IMR-90 (cell line): Measurements from ENCODE around the gene TNRC6C. TPM values are rescaled to one million over a fixed set of nuclear protein-coding genes. Genes with fewer than 3 reads are reported as not detected.

Source experiments
- ATAC-seq: fragments of 200-7000 bp; cut with Tn5 transposase; 2 replicates; pipeline ENCODE4 v1.9.1; 2020; ENCODE audit warnings: low read depth, mild to moderate bottlenecking, moderate library complexity
- BruUV-seq: library from RNA; stranded (reverse); fragments of 400-500 nt; replicated peaks from 2 replicates; lab custom pipeline; 2021; lab: Mats Ljungman, UMichigan
- CTCF ChIA-PET: fragments of 300-600 bp; formaldehyde crosslinking; extraction: SDS; loops from one replicate; lab custom pipeline; 2021; ENCODE audit warnings: antibody characterized with exemption; lab: Yijun Ruan, JAX
- POLR2A ChIA-PET: fragments of 300-600 bp; sonication (Branson Sonifier 250); formaldehyde crosslinking; loops from one replicate; lab custom pipeline; 2022; ENCODE audit warnings: antibody characterized with exemption; ENCODE audit not compliant: unreplicated experiment; lab: Charles Lee
- DNase-seq: peaks from one replicate; pipeline ENCODE4 v3.0.0; 2013
- H2AFZ ChIP-seq: replicated peaks from 2 replicates; pipeline ENCODE3; 2013; ENCODE audit warnings: low read length, mild to moderate bottlenecking; ENCODE audit not compliant: poor library complexity
- H2AK5ac ChIP-seq: 2 replicates; pipeline ENCODE4 v1.6.1; 2013; ENCODE audit warnings: low read depth, low read length, inconsistent platforms
- H2AK9ac ChIP-seq: replicated peaks from 2 replicates; pipeline ENCODE3; 2013; ENCODE audit warnings: mild to moderate bottlenecking, low read depth, low read length, moderate library complexity; ENCODE audit not compliant: poor library complexity
- H2BK120ac ChIP-seq: 2 replicates; pipeline ENCODE4 v1.6.1; 2013; ENCODE audit warnings: low read depth, low read length, inconsistent platforms
- H2BK15ac ChIP-seq: 3 replicates; pipeline ENCODE4 v1.6.1; 2013; ENCODE audit warnings: low read depth, low read length, inconsistent platforms
- H2BK20ac ChIP-seq: 2 replicates; pipeline ENCODE4 v1.6.1; 2013; ENCODE audit warnings: low read depth, mild to moderate bottlenecking, inconsistent platforms, low read length, moderate library complexity
- H2BK5ac ChIP-seq: 2 replicates; pipeline ENCODE4 v1.6.1; 2013; ENCODE audit warnings: mild to moderate bottlenecking, low read depth, low read length, inconsistent platforms; ENCODE audit not compliant: poor library complexity, severe bottlenecking
- H3K14ac ChIP-seq: replicated peaks from 2 replicates; pipeline ENCODE4 v1.6.1; 2013; ENCODE audit warnings: low read depth, low read length, inconsistent platforms
- H3K18ac ChIP-seq: 2 replicates; pipeline ENCODE4 v1.6.1; 2013; ENCODE audit warnings: low read depth, low read length, control low read depth
- H3K23ac ChIP-seq: 2 replicates; pipeline ENCODE4 v1.6.1; 2013; ENCODE audit warnings: low read depth, low read length, inconsistent platforms
- H3K27ac ChIP-seq: 2 replicates; pipeline ENCODE4 v1.5.1; 2013; ENCODE audit warnings: mild to moderate bottlenecking, control low read depth, low read length; ENCODE audit not compliant: insufficient read depth
- H3K27me3 ChIP-seq: 2 replicates; pipeline ENCODE4 v1.6.1; 2013; ENCODE audit warnings: low read length; ENCODE audit not compliant: control insufficient read depth, insufficient read depth
- H3K36me3 ChIP-seq: 2 replicates; pipeline ENCODE4 v1.6.1; 2013; ENCODE audit warnings: low read length, mixed read lengths; ENCODE audit not compliant: control insufficient read depth, insufficient read depth
- H3K4ac ChIP-seq: 2 replicates; pipeline ENCODE4 v1.6.1; 2013; ENCODE audit warnings: low read depth, low read length, inconsistent platforms
- H3K4me1 ChIP-seq: 2 replicates; pipeline ENCODE4 v1.6.1; 2013; ENCODE audit warnings: low read length, mixed read lengths; ENCODE audit not compliant: control insufficient read depth, insufficient read depth
- H3K4me2 ChIP-seq: 2 replicates; pipeline ENCODE4 v1.6.1; 2013; ENCODE audit warnings: low read depth, mild to moderate bottlenecking, control low read depth, low read length, moderate library complexity
- H3K4me3 ChIP-seq: 2 replicates; pipeline ENCODE4 v1.5.1; 2013; ENCODE audit warnings: low read depth, mild to moderate bottlenecking, control low read depth, low read length, moderate library complexity; ENCODE audit not compliant: insufficient read depth
- H3K56ac ChIP-seq: 2 replicates; pipeline ENCODE4 v1.6.1; 2013; ENCODE audit warnings: low read length, inconsistent platforms; ENCODE audit not compliant: insufficient read depth; ENCODE audit errors: extremely low read depth
- H3K79me1 ChIP-seq, 2 experiments: 2 replicates each; pipeline ENCODE4 v1.6.1; 2013; ENCODE audit warnings: low read length in 2 of 2, inconsistent platforms in 1 of 2, low read depth in 1 of 2
- H3K9ac ChIP-seq: 2 replicates; pipeline ENCODE4 v1.6.1; 2013; ENCODE audit warnings: low read depth, low read length, control low read depth
- H3K9me1 ChIP-seq: 2 replicates; pipeline ENCODE4 v1.6.1; 2013; ENCODE audit warnings: low read length, inconsistent platforms; ENCODE audit not compliant: insufficient read depth
- H3K9me3 ChIP-seq: 2 replicates; pipeline ENCODE4 v1.6.1; 2013; ENCODE audit warnings: low read length; ENCODE audit not compliant: control insufficient read depth, insufficient read depth
- H4K20me1 ChIP-seq: 2 replicates; pipeline ENCODE4 v1.6.1; 2013; ENCODE audit warnings: low read length, inconsistent platforms; ENCODE audit not compliant: insufficient read depth
- H4K5ac ChIP-seq: 2 replicates; pipeline ENCODE4 v1.6.1; 2013; ENCODE audit warnings: mild to moderate bottlenecking, low read depth, low read length, control low read depth
- H4K8ac ChIP-seq, 2 experiments: 2 replicates each; pipeline ENCODE4 v1.6.1; 2013; ENCODE audit warnings: low read depth in 2 of 2, low read length in 2 of 2, control low read depth in 1 of 2, inconsistent platforms in 1 of 2
- H4K91ac ChIP-seq: 2 replicates; pipeline ENCODE4 v1.6.1; 2013; ENCODE audit warnings: low read depth, low read length, inconsistent platforms; ENCODE audit not compliant: insufficient read depth
- BHLHE40 ChIP-seq: fragments of 150-350 bp; IDR thresholded peaks from 2 replicates; pipeline ENCODE4 v1.6.1; 2016; ENCODE audit warnings: mild to moderate bottlenecking, low read depth, low read length
- CEBPB ChIP-seq: IDR thresholded peaks from 2 replicates; pipeline ENCODE4 v1.6.1; 2012; ENCODE audit warnings: low read depth, low read length, improper control_type of control experiment
- CHD1 ChIP-seq: IDR thresholded peaks from 2 replicates; pipeline ENCODE4 v1.6.1; 2012; ENCODE audit warnings: low read depth, low read length, improper control_type of control experiment
- ELK1 ChIP-seq: fragments of 150-350 bp; IDR thresholded peaks from 2 replicates; pipeline ENCODE4 v1.6.1; 2016; ENCODE audit warnings: low read depth, mild to moderate bottlenecking, low read length, moderate library complexity, borderline replicate concordance
- FOS ChIP-seq: fragments of 150-350 bp; IDR thresholded peaks from 2 replicates; pipeline ENCODE4 v1.6.1; 2016; ENCODE audit warnings: low read depth, low read length
- MAFK ChIP-seq: IDR thresholded peaks from 2 replicates; pipeline ENCODE4 v1.6.1; 2012; ENCODE audit warnings: low read depth, low read length, improper control_type of control experiment
- MAZ ChIP-seq: IDR thresholded peaks from 2 replicates; pipeline ENCODE4 v1.6.1; 2012; ENCODE audit warnings: low read depth, mild to moderate bottlenecking, low read length, improper control_type of control experiment, moderate library complexity, borderline replicate concordance
- MXI1 ChIP-seq: IDR thresholded peaks from 2 replicates; pipeline ENCODE4 v1.6.1; 2012; ENCODE audit warnings: low read depth, mild to moderate bottlenecking, low read length, moderate library complexity, borderline replicate concordance
- NFE2L2 ChIP-seq: fragments of 150-350 bp; IDR thresholded peaks from 2 replicates; pipeline ENCODE4 v1.6.1; 2016; ENCODE audit warnings: low read depth, mild to moderate bottlenecking, low read length
- POLR2A ChIP-seq: IDR thresholded peaks from 2 replicates; pipeline ENCODE4 v1.6.1; 2012; ENCODE audit warnings: mild to moderate bottlenecking, low read depth, low read length
- RAD21 ChIP-seq: IDR thresholded peaks from 2 replicates; pipeline ENCODE4 v1.6.1; 2012; ENCODE audit warnings: low read length, improper control_type of control experiment
- RCOR1 ChIP-seq: IDR thresholded peaks from 2 replicates; pipeline ENCODE4 v1.6.1; 2012; ENCODE audit warnings: mild to moderate bottlenecking, low read length, improper control_type of control experiment; ENCODE audit not compliant: insufficient replicate concordance
- RFX5 ChIP-seq: IDR thresholded peaks from 2 replicates; pipeline ENCODE4 v1.8.0; 2012; ENCODE audit warnings: low read depth, mild to moderate bottlenecking, low read length, moderate library complexity
- SMC3 ChIP-seq: fragments of 150-350 bp; IDR thresholded peaks from 2 replicates; pipeline ENCODE4 v1.6.1; 2016; ENCODE audit warnings: low read depth, mild to moderate bottlenecking, antibody characterized with exemption, low read length, moderate library complexity
- WGBS, 2 experiments: methylation state at CpG; one replicate each; pipeline versions ENCODE4 v1.1.5 to v1.1.7; 2013; ENCODE audit warnings: missing lambda C conversion rate in 2 of 2; ENCODE audit not compliant: insufficient read length in 1 of 2; ENCODE audit errors: extremely low coverage in 2 of 2; 5-methylcytosine and 5-hydroxymethylcytosine counted together
- dilution Hi-C: fragments of 300-500 bp; cut with HindIII; formaldehyde crosslinking; loops from one replicate; pipeline ENCODE4 v1.14.3; 2018; ENCODE audit warnings: low sequenced_read_pairs; ENCODE audit not compliant: unreplicated experiment
- in situ Hi-C: fragments of 300-500 bp; cut with MboI; formaldehyde crosslinking; loops from 3 replicates; pipeline ENCODE4 v1.14.3; 2019; ENCODE audit warnings: low sequenced_read_pairs, inconsistent platforms, mixed read lengths
- intact Hi-C: fragments of 100-400 bp; cut with micrococcal nuclease; formaldehyde crosslinking; loops from 2 replicates; pipeline ENCODE4 v1.10.0; 2022
- polyA plus RNA-seq, 3 experiments: library from polyadenylated mRNA; depleted of rRNA; stranded (reverse); fragments of >200 nt; gene quantifications; 2 replicates each; pipeline ENCODE4 v1.2.3, GENCODE V29; 2012; ENCODE audit warnings: low replicate concordance in 1 of 3
- total RNA-seq: library from RNA; depleted of rRNA; stranded (reverse); fragments of >200 nt; gene quantifications from 2 replicates; pipeline ENCODE4 v1.2.3, GENCODE V29; 2012
- TF ChIP-seq, protein P1 (sequence below): conservative IDR thresholded peaks from 2 replicates; pipeline ENCODE4 v1.5.1; 2012; ENCODE audit warnings: mild to moderate bottlenecking, low read depth, low read length, improper control_type of control experiment
- TF ChIP-seq, protein P2 (sequence below): fragments of 150-350 bp; IDR thresholded peaks from 2 replicates; pipeline ENCODE4 v1.6.1; 2017; ENCODE audit warnings: mild to moderate bottlenecking, antibody characterized with exemption, low read length, low read depth

TNRC6C gene
- total and polyA plus RNA-seq, 2 of the 4 experiments (the other 2 are of a cell fraction): 1.6 to 2.7 TPM

DNA sequence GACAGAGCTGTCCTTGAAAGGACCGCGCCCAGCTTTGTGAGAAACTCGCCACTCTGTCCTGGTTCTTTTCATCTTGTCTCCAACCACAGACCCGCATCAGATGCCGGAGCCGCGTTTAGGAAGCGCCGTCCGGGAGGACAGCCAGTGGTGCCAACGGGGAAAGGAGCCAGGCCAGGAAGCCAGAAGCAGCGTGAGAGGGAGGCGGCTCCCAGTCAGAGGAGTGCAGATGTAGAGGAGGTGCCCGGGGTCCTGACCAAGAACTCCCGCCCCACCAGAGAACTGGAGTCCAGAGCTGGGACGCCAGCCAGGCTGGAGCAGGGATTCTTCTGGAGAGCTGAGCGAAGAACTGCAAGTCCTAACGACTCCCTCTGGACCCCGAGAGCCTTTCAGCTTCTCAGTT lies 49.3 kb upstream of the TNRC6C start:
- ATAC-seq (no peak), DNase-seq (no peak)
- 39% methylated on average over 4 of the region's 19 CpGs; no CpG with 5 or more reads in 1 of the 2 experiments for WGBS, 2 experiments
- H2BK5ac ChIP-seq: no peak overlapping the region
- no peak overlapping the region for H3K56ac ChIP-seq
- no peak overlapping the region for H3K23ac ChIP-seq
- intact Hi-C loops (no loop called here), dilution Hi-C loops (no loop called here), in situ Hi-C loops (no loop called here)
- BruUV-seq: no TSS peak
- H3K4me1 ChIP-seq: no peaks in the 10 kb centered on the region
- no peak overlapping the region for H3K18ac ChIP-seq
- H3K27ac ChIP-seq: no peak overlapping the region
- no peaks in the 10 kb centered on the region for H4K20me1 ChIP-seq
- H3K9ac ChIP-seq: no peak overlapping the region
- H2BK15ac ChIP-seq: no peak overlapping the region
- no peak overlapping the region for H2AK5ac ChIP-seq
- H4K5ac ChIP-seq: no peak overlapping the region
- no peak for TF ChIP-seq SMC3
- TF ChIP-seq, protein P1, sequence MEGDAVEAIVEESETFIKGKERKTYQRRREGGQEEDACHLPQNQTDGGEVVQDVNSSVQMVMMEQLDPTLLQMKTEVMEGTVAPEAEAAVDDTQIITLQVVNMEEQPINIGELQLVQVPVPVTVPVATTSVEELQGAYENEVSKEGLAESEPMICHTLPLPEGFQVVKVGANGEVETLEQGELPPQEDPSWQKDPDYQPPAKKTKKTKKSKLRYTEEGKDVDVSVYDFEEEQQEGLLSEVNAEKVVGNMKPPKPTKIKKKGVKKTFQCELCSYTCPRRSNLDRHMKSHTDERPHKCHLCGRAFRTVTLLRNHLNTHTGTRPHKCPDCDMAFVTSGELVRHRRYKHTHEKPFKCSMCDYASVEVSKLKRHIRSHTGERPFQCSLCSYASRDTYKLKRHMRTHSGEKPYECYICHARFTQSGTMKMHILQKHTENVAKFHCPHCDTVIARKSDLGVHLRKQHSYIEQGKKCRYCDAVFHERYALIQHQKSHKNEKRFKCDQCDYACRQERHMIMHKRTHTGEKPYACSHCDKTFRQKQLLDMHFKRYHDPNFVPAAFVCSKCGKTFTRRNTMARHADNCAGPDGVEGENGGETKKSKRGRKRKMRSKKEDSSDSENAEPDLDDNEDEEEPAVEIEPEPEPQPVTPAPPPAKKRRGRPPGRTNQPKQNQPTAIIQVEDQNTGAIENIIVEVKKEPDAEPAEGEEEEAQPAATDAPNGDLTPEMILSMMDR: no peak
- TF ChIP-seq BHLHE40: no peak
- TF ChIP-seq ELK1: no peak
- TF ChIP-seq RFX5: no peak
- no peak for TF ChIP-seq FOS
- TF ChIP-seq, protein P2, sequence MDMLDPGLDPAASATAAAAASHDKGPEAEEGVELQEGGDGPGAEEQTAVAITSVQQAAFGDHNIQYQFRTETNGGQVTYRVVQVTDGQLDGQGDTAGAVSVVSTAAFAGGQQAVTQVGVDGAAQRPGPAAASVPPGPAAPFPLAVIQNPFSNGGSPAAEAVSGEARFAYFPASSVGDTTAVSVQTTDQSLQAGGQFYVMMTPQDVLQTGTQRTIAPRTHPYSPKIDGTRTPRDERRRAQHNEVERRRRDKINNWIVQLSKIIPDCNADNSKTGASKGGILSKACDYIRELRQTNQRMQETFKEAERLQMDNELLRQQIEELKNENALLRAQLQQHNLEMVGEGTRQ: no peak
- no peak for TF ChIP-seq MAFK
- TF ChIP-seq RAD21: no peak
- no peak for TF ChIP-seq MAZ
- TF ChIP-seq CEBPB: no peak
- no peak for TF ChIP-seq NFE2L2
- no peak for TF ChIP-seq POLR2A
- TF ChIP-seq RCOR1: no peak
- TF ChIP-seq MXI1: no peak
- no peak for TF ChIP-seq CHD1
- no peak overlapping the region for H2AFZ ChIP-seq
- H3K4me3 ChIP-seq: no peak overlapping the region
- no peak overlapping the region for H3K14ac ChIP-seq
- POLR2A ChIA-PET: no interaction called here
- no peak overlapping the region for H4K91ac ChIP-seq
- no peaks in the 10 kb centered on the region for H3K9me3 ChIP-seq
- no peaks in the 10 kb centered on the region for H3K79me1 ChIP-seq
- H4K8ac ChIP-seq: no peak overlapping the region
- no peak overlapping the region for H3K4ac ChIP-seq
- no peak overlapping the region for H2BK20ac ChIP-seq
- H2BK120ac ChIP-seq: no peak overlapping the region
- H3K9me1 ChIP-seq: no peaks in the 10 kb centered on the region
- H3K4me2 ChIP-seq: no peak overlapping the region
- CTCF ChIA-PET: no interaction called here
- peaks cover 44% of the 10 kb centered on the region for H3K27me3 ChIP-seq
- H3K36me3 ChIP-seq: no peaks in the 10 kb centered on the region
- no peak overlapping the region for H2AK9ac ChIP-seq
